22Rv1 (cell line): ENCODE measurements around the gene PXK.

Experiments
- H3K27ac ChIP-seq: fragments of 450-650 bp; 2 replicates; pipeline ENCODE4 v1.5.1; 2017
- CTCF ChIP-seq: fragments of 450-650 bp; IDR thresholded peaks from 2 replicates; pipeline ENCODE4 v1.5.1; 2017; ENCODE audit warnings: mild to moderate bottlenecking
- ZFX ChIP-seq: fragments of 450-650 bp; IDR thresholded peaks from 2 replicates; pipeline ENCODE4 v1.6.1; 2017; ENCODE audit warnings: antibody characterized with exemption, borderline replicate concordance

Gene PXK

GRCh38 chr3:58358092-58358491 lies 25.4 kb downstream of the PXK start:
- no peak overlapping the region for H3K27ac ChIP-seq
- no peak for TF ChIP-seq ZFX
- TF ChIP-seq CTCF, result no peak

GRCh38 chr3:58358808-58359207 lies 26.1 kb downstream of the PXK start:
- no peak overlapping the region for H3K27ac ChIP-seq
- TF ChIP-seq ZFX (no peak), CTCF (no peak)

- TF ChIP-seq CTCF (no peak), ZFX (no peak)
- H3K27ac ChIP-seq, result no peak overlapping the region
These were observed 26.9 kb downstream of the PXK start for GRCh38 chr3:58359621-58360020.

- TF ChIP-seq ZFX (no peak), CTCF (no peak)
- H3K27ac ChIP-seq, result no peak overlapping the region
These were observed 29.2 kb downstream of the PXK start for GRCh38 chr3:58361866-58362265.

- TF ChIP-seq CTCF (no peak), ZFX (no peak)
- H3K27ac ChIP-seq, result no peak overlapping the region
These were observed 34.0 kb downstream of the PXK start for GRCh38 chr3:58366699-58367098.

- H3K27ac ChIP-seq, result no peak overlapping the region
- no peak for TF ChIP-seq ZFX
- no peak for TF ChIP-seq CTCF
These were observed 36.3 kb downstream of the PXK start for GRCh38 chr3:58369038-58369437.

- TF ChIP-seq ZFX (no peak), CTCF (no peak)
- H3K27ac ChIP-seq, result no peak overlapping the region
These were observed 37.2 kb downstream of the PXK start for GRCh38 chr3:58369876-58370275.
